SH-SY5Y (cell line): ENCODE measurements around the gene TKTL1.

Experiments used
- GATA2 ChIP-seq: IDR thresholded peaks from 2 replicates; pipeline ENCODE4 v1.6.1; 2011; ENCODE audit warnings: mild to moderate bottlenecking, low read depth, low read length
- GATA3 ChIP-seq: IDR thresholded peaks from 2 replicates; pipeline ENCODE4 v1.6.1; 2011; ENCODE audit warnings: low read depth, mild to moderate bottlenecking, low read length, moderate library complexity

DNA sequence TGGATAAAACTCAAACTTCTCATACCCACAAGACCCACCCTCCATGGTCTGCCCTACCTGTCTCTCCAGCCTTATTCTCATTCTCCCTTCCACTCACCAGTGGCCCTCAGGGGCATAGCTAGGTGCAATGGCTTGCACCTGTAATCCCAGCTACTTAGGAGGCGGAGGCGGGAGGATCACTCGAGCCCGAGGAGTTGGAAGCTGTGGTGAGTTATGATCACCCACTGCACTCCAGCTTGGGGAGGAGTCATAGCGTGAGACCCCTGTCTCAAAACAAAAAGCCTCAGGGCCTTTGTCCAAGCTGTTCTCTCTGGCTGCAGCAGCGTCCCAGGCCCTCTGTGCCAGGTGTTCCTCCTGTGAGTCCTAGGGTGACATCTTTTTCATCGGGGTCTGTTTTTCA lies 16.5 kb downstream of the TKTL1 start:
- TF ChIP-seq GATA2 (no peak), GATA3 (no peak)
